ENCODE measurements around the gene GPAT3.

DNA sequence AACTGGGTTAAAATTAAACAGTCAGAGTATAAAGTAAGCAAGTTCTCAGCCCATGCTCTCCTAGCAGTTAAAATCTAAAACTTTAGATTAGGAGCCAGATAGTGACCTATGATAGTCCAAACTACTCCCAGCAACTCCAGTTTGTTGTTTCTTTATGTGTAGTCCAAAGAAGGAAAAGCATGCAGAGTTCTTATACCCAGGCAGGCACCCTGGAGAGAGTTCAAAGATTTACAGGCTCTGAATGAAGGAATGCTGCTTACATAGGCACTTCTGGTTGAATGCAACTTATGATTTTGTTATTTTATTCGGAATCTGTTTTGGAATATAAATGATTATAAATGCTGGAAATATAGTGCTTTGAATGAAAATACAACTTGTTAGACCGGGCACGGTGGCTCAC is 67.2 kb downstream of the GPAT3 start:
- TF ChIP-seq, protein P1, sequence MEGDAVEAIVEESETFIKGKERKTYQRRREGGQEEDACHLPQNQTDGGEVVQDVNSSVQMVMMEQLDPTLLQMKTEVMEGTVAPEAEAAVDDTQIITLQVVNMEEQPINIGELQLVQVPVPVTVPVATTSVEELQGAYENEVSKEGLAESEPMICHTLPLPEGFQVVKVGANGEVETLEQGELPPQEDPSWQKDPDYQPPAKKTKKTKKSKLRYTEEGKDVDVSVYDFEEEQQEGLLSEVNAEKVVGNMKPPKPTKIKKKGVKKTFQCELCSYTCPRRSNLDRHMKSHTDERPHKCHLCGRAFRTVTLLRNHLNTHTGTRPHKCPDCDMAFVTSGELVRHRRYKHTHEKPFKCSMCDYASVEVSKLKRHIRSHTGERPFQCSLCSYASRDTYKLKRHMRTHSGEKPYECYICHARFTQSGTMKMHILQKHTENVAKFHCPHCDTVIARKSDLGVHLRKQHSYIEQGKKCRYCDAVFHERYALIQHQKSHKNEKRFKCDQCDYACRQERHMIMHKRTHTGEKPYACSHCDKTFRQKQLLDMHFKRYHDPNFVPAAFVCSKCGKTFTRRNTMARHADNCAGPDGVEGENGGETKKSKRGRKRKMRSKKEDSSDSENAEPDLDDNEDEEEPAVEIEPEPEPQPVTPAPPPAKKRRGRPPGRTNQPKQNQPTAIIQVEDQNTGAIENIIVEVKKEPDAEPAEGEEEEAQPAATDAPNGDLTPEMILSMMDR (IDR thresholded peaks at IDR 0.05): no peak
- no peak for TF ChIP-seq POLR2A (IDR thresholded peaks at IDR 0.05)

All from heart left ventricle (tissue), 13 donors.